Measurements from ENCODE around the gene ZNF343. TPM values are rescaled to one million over a fixed set of nuclear protein-coding genes. Genes with fewer than 3 reads are reported as not detected.

The ZNF343 gene
- total and polyA plus RNA-seq, 4 donors = 4.9 to 14.8 (median 7.1) TPM

DNA sequence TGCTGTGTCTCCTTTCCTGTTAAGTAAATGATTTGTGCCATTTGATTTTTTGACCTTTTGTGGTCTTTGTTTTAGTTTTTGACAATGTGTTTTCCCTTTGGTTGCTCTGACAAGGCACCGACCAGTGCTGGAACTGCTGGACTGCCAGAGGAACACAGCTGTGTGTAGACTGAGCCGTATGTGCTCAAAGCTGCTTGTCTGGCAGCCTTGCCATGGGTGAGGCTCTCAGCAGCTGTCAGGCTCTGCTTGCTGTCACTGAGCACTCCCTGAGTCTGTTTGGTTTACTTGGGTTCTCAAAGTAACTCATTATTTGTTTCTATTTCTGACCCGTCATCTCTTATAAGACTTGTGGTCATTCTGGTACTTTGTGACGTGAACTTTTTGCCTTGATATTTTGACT lies 23.1 kb downstream of the ZNF343 start:
- ATAC-seq (ENCODE audit: insufficient read depth, low FRiP score) (no peak), DNase-seq (no peak)
- no peaks in the 10 kb centered on the region for H3K27me3 ChIP-seq (ENCODE audit: control insufficient read depth in 3 of 3, insufficient read depth in 3 of 3, low read length in 2 of 3)
- no peak overlapping the region for H3K9ac ChIP-seq (ENCODE audit: insufficient read depth in 1 of 2, low read length in 2 of 2)
- peaks cover 0 to 1% (median 0%) of the 10 kb centered on the region in 5 donors for H3K4me1 ChIP-seq (ENCODE audit: control insufficient read depth in 5 of 5, insufficient read depth in 5 of 5, low read length in 5 of 5)
- H3K36me3 ChIP-seq (ENCODE audit: control insufficient read depth in 4 of 4, insufficient read depth in 4 of 4, low read length in 4 of 4) = peaks cover 6 to 48% (median 25%) of the 10 kb centered on the region in 4 donors
- WGBS, 2 donors = 67 to 85% methylated on average over 4 of the region's 4 CpGs
- peaks cover 0 to 2% (median 0%) of the 10 kb centered on the region in 4 donors for H3K9me3 ChIP-seq (ENCODE audit: control insufficient read depth in 4 of 4, insufficient read depth in 3 of 4, low read length in 3 of 4)
- H3K27ac ChIP-seq (ENCODE audit: low read depth in 1 of 2, low read length in 1 of 2) = no peak overlapping the region
- H3K4me3 ChIP-seq = no peak overlapping the region
- TF ChIP-seq, protein P1, sequence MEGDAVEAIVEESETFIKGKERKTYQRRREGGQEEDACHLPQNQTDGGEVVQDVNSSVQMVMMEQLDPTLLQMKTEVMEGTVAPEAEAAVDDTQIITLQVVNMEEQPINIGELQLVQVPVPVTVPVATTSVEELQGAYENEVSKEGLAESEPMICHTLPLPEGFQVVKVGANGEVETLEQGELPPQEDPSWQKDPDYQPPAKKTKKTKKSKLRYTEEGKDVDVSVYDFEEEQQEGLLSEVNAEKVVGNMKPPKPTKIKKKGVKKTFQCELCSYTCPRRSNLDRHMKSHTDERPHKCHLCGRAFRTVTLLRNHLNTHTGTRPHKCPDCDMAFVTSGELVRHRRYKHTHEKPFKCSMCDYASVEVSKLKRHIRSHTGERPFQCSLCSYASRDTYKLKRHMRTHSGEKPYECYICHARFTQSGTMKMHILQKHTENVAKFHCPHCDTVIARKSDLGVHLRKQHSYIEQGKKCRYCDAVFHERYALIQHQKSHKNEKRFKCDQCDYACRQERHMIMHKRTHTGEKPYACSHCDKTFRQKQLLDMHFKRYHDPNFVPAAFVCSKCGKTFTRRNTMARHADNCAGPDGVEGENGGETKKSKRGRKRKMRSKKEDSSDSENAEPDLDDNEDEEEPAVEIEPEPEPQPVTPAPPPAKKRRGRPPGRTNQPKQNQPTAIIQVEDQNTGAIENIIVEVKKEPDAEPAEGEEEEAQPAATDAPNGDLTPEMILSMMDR (IDR thresholded peaks at IDR 0.05; ENCODE audit: control extremely low read depth, extremely low read depth) = no peak

DNA sequence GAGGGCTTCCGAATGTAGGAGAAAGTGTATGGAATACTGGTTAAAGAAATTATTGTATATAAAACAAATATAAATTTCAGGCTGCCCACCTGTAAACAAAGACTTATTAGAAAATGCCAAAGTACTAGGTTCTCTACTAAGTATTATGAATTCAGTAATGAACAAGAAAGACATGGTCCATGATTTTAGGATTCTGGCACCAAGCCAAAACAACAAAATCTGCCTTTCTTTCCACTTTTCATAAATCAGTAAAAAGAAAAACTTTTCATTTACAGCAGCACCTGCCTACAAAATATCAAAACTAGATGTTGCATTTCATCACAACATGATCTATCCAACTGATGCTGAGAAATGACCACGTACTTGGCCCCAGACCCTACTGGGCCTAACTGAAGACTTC lies 23.6 kb downstream of the ZNF343 start:
- Histone ChIP-seq H3K4me1 (ENCODE audit: control insufficient read depth in 5 of 5, insufficient read depth in 5 of 5, low read length in 5 of 5) (peaks cover 0 to 1% (median 0%) of the 10 kb centered on the region in 5 donors), H3K4me3 (no peak overlapping the region), H3K36me3 (ENCODE audit: control insufficient read depth in 4 of 4, insufficient read depth in 4 of 4, low read length in 4 of 4) (peaks cover 3 to 50% (median 28%) of the 10 kb centered on the region in 4 donors), H3K27ac (ENCODE audit: low read depth in 1 of 2, low read length in 1 of 2) (no peak overlapping the region), H3K27me3 (ENCODE audit: control insufficient read depth in 3 of 3, insufficient read depth in 3 of 3, low read length in 2 of 3) (no peaks in the 10 kb centered on the region), H3K9me3 (ENCODE audit: control insufficient read depth in 4 of 4, insufficient read depth in 3 of 4, low read length in 3 of 4) (peaks cover 0 to 2% (median 0%) of the 10 kb centered on the region in 4 donors), H3K9ac (ENCODE audit: insufficient read depth in 1 of 2, low read length in 2 of 2) (no peak overlapping the region)
- TF ChIP-seq, protein P1 (IDR thresholded peaks at IDR 0.05; ENCODE audit: control extremely low read depth, extremely low read depth) = no peak
- 91 to 95% methylated on average over 2 of the region's 2 CpGs for WGBS, 2 donors
- no peak for ATAC-seq (ENCODE audit: insufficient read depth, low FRiP score)
- DNase-seq = no peak

DNA sequence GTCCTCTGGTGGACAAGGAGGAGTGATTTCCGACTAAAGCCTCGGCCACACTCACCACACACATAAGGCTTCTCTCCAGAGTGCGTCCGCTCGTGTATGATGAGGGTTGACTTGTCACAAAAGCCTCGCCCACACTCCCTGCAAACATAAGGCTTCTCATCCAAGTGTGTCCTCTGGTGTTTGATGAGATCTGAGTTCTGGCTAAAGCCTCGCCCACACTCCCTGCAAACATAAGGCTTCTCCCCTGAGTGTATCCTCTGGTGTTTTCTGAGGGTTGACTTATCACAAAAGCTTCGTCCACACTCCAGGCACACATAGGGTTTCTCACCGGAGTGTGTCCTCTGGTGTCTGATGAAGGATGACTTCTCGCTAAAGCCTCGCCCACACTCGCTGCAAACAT lies 25.2 kb downstream of the ZNF343 start:
- WGBS, 2 donors = 97 to 99% methylated on average over 12 of the region's 12 CpGs
- H3K9me3 ChIP-seq (ENCODE audit: control insufficient read depth in 4 of 4, insufficient read depth in 3 of 4, low read length in 3 of 4) = peaks cover 0 to 2% (median 0%) of the 10 kb centered on the region in 4 donors
- H3K4me1 ChIP-seq (ENCODE audit: control insufficient read depth in 5 of 5, insufficient read depth in 5 of 5, low read length in 5 of 5) = peaks cover 0 to 1% (median 0%) of the 10 kb centered on the region in 5 donors
- H3K27ac ChIP-seq (ENCODE audit: low read depth in 1 of 2, low read length in 1 of 2) = no peak overlapping the region
- no peak overlapping the region for H3K9ac ChIP-seq (ENCODE audit: insufficient read depth in 1 of 2, low read length in 2 of 2)
- H3K36me3 ChIP-seq (ENCODE audit: control insufficient read depth in 4 of 4, insufficient read depth in 4 of 4, low read length in 4 of 4) = peaks cover 2 to 51% (median 26%) of the 10 kb centered on the region in 4 donors
- TF ChIP-seq, protein P1 (IDR thresholded peaks at IDR 0.05; ENCODE audit: control extremely low read depth, extremely low read depth) = no peak
- H3K4me3 ChIP-seq = no peak overlapping the region
- no peaks in the 10 kb centered on the region for H3K27me3 ChIP-seq (ENCODE audit: control insufficient read depth in 3 of 3, insufficient read depth in 3 of 3, low read length in 2 of 3)
- no peak for DNase-seq
- ATAC-seq (ENCODE audit: insufficient read depth, low FRiP score) = no peak

DNA sequence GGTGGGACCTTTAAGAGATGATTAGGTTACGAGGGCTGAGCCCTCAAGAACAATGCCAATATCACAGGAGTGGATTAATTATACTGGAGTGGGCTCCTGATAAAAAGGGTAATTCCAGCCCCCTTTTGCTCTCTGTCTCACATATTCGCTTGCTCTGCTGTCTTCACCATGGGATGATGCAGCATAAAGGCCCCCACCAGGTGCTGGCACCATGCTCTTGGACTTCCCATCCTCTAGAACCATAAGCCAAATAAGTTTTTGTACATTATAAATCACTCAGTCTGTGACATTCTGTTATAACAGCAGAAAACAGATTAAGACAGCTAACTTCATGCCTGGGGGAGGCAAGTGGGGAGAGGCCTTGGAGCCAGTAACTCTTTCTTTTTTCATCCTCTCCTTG lies 28.3 kb downstream of the ZNF343 start:
- Histone ChIP-seq H3K9ac (ENCODE audit: insufficient read depth in 1 of 2, low read length in 2 of 2) (no peak overlapping the region), H3K27ac (ENCODE audit: low read depth in 1 of 2, low read length in 1 of 2) (no peak overlapping the region), H3K4me3 (no peak overlapping the region), H3K27me3 (ENCODE audit: control insufficient read depth in 3 of 3, insufficient read depth in 3 of 3, low read length in 2 of 3) (no peaks in the 10 kb centered on the region), H3K36me3 (ENCODE audit: control insufficient read depth in 4 of 4, insufficient read depth in 4 of 4, low read length in 4 of 4) (peaks cover 0 to 37% (median 23%) of the 10 kb centered on the region in 4 donors), H3K4me1 (ENCODE audit: control insufficient read depth in 5 of 5, insufficient read depth in 5 of 5, low read length in 5 of 5) (no peaks in the 10 kb centered on the region), H3K9me3 (ENCODE audit: control insufficient read depth in 4 of 4, insufficient read depth in 3 of 4, low read length in 3 of 4) (peaks cover 0 to 2% (median 0%) of the 10 kb centered on the region in 4 donors)
- ATAC-seq (ENCODE audit: insufficient read depth, low FRiP score) (no peak), DNase-seq (no peak)
- 97 to 98% methylated on average over 2 of the region's 2 CpGs for WGBS, 2 donors
- TF ChIP-seq, protein P1 (IDR thresholded peaks at IDR 0.05; ENCODE audit: control extremely low read depth, extremely low read depth) = no peak
